DMS79 (cell line): Measurements from ENCODE around the gene DISP3.

Experiments
- DNase-seq: peaks from one replicate; lab custom pipeline; 2025; lab: John Stamatoyannopoulos, UW

DISP3 gene

GRCh38 chr1:11487196-11487751 is 8.3 kb downstream of the DISP3 start:
- no peak for DNase-seq

- DNase-seq: no peak
Observed at GRCh38 chr1:11488201-11488770, 9.3 kb downstream of the DISP3 start.

- DNase-seq: no peak
Observed at GRCh38 chr1:11488966-11489625, 10.1 kb downstream of the DISP3 start.

GRCh38 chr1:11492235-11492634 is 13.3 kb downstream of the DISP3 start:
- no peak for DNase-seq

GRCh38 chr1:11493972-11494655 is 15.2 kb downstream of the DISP3 start:
- no peak for DNase-seq

- DNase-seq: no peak
Observed at GRCh38 chr1:11494771-11495170, 15.8 kb downstream of the DISP3 start.

GRCh38 chr1:11495579-11495978 is 16.6 kb downstream of the DISP3 start:
- no peak for DNase-seq

- DNase-seq: no peak
Observed at GRCh38 chr1:11496551-11497080, 17.7 kb downstream of the DISP3 start.

- DNase-seq: no peak
Observed at GRCh38 chr1:11498956-11499594, 20.1 kb downstream of the DISP3 start.

- peak; percentile 89 for DNase-seq
Observed at GRCh38 chr1:11499601-11500331, 20.8 kb downstream of the DISP3 start.

- no peak for DNase-seq
Observed at GRCh38 chr1:11500881-11501280, 21.9 kb downstream of the DISP3 start.

- no peak for DNase-seq
Observed at GRCh38 chr1:11501491-11501897, 22.5 kb downstream of the DISP3 start.

- DNase-seq: no peak
Observed at GRCh38 chr1:11501906-11502485, 23.0 kb downstream of the DISP3 start.

GRCh38 chr1:11502516-11502915 is 23.6 kb downstream of the DISP3 start:
- DNase-seq: no peak

GRCh38 chr1:11504599-11504998 is 25.6 kb downstream of the DISP3 start:
- DNase-seq: no peak

GRCh38 chr1:11505591-11506538 is 26.9 kb downstream of the DISP3 start:
- DNase-seq: no peak

- no peak for DNase-seq
Observed at GRCh38 chr1:11507309-11507708, 28.4 kb downstream of the DISP3 start.

- DNase-seq: no peak
Observed at GRCh38 chr1:11513681-11514080, 34.7 kb downstream of the DISP3 start.

- DNase-seq: no peak
Observed at GRCh38 chr1:11514366-11514765, 35.4 kb downstream of the DISP3 start.
